ENCODE measurements around the gene GLTPD2. TPM values are rescaled to one million over a fixed set of nuclear protein-coding genes. Genes with fewer than 3 reads are reported as not detected.

The GLTPD2 gene
- total and polyA plus RNA-seq, 2 donors (not counting 1 experiment from before 2014, with no cell fraction given) = not detected

DNA sequence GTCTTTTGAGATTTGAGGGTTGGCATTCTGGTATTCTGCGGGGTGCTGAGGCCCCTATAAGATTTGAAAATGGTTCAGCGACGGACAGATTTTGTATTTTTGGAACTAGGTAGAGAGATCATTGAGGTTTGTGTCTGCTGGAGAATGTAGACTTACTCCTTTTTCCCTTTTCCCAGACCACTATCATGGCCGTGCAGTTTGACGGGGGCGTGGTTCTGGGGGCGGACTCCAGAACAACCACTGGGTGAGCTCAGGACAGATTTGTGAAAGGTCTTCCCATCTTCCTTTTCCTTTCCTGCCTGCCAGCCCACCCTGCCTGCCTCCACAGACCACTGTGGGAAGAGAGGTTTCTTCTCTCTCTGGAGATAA lies 7.8 kb downstream of the GLTPD2 start:
- WGBS (ENCODE audit: insufficient coverage) = 0% methylated on average over 5 of the region's 7 CpGs

More for the DNA sequence above, 7.8 kb downstream of the GLTPD2 start:
- peak overlapping the region; percentile 92 for H2AFZ ChIP-seq (ENCODE audit: insufficient read depth, low read depth, low read length, poor library complexity, severe bottlenecking)
- H3K9ac ChIP-seq (ENCODE audit: low read length) = peak overlapping the region; percentile 89
- TF ChIP-seq, protein P1, sequence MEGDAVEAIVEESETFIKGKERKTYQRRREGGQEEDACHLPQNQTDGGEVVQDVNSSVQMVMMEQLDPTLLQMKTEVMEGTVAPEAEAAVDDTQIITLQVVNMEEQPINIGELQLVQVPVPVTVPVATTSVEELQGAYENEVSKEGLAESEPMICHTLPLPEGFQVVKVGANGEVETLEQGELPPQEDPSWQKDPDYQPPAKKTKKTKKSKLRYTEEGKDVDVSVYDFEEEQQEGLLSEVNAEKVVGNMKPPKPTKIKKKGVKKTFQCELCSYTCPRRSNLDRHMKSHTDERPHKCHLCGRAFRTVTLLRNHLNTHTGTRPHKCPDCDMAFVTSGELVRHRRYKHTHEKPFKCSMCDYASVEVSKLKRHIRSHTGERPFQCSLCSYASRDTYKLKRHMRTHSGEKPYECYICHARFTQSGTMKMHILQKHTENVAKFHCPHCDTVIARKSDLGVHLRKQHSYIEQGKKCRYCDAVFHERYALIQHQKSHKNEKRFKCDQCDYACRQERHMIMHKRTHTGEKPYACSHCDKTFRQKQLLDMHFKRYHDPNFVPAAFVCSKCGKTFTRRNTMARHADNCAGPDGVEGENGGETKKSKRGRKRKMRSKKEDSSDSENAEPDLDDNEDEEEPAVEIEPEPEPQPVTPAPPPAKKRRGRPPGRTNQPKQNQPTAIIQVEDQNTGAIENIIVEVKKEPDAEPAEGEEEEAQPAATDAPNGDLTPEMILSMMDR (IDR thresholded peaks at IDR 0.05) = no peak
- no peak for TF ChIP-seq EZH2 (IDR thresholded peaks at IDR 0.05; ENCODE audit: borderline replicate concordance, insufficient read depth, low read depth, low read length, poor library complexity, severe bottlenecking)
- CTCF ChIA-PET = interaction anchor here (0.9 to 1.2 kb wide), 2 partner anchors 65 to 86 kb away, joined by 3 to 4 read pairs; partner anchors contain the start of genes ARRB2 and MED11
- Mint-ChIP-seq H3K27me3 (no peaks in the 10 kb centered on the region), H3K27ac (peak overlapping the region; percentile 97), H3K4me3 (peak overlapping the region; percentile 100), H3K4me1 (peaks cover 11% of the 10 kb centered on the region), H3K9me3 (ENCODE audit: insufficient read depth) (no peaks in the 10 kb centered on the region)
- intact Hi-C loops (cut with micrococcal nuclease) = loop anchor here (1.0 to 10.0 kb wide), 4 partner anchors 11 to 232 kb away; partner anchors contain the start of genes GGT6, MED11, MINK1 and PLD2
- peak overlapping the region; percentile 65 to 96 (median 86) for H3K4me3 ChIP-seq (ENCODE audit: control extremely low read depth in 1 of 5, extremely low read depth in 1 of 5, insufficient read depth in 1 of 5, low read depth in 2 of 5, low read length in 4 of 5)
- POLR2A ChIA-PET = interaction anchor here (1.0 kb wide), 1 partner anchor 11 kb away, joined by 8 read pairs; the partner anchor contains the start of gene PLD2
- ATAC-seq (ENCODE audit: low read depth) (no peak), DNase-seq (no peak)
- H3K9me3 ChIP-seq (ENCODE audit: control extremely low read depth in 1 of 3, control insufficient read depth in 2 of 3, insufficient read depth in 1 of 3, low read length in 2 of 3) = no peaks in the 10 kb centered on the region
- H4K20me1 ChIP-seq (ENCODE audit: control insufficient read depth, insufficient read depth, low read length, poor library complexity, severe bottlenecking) = no peaks in the 10 kb centered on the region
- H3K4me2 ChIP-seq (replicated peaks; ENCODE audit: low read depth, low read length, poor library complexity, severe bottlenecking) = peak overlapping the region; percentile 90
- peaks cover 6% of the 10 kb centered on the region for H3K79me2 ChIP-seq (ENCODE audit: control insufficient read depth, insufficient read depth, low read length)
- H3K27ac ChIP-seq (ENCODE audit: low read length in 2 of 2) = peak overlapping the region in 1 of 2 donors; percentile 68
- no peaks in the 10 kb centered on the region for H3K27me3 ChIP-seq (replicated peaks in 1 of 4; ENCODE audit: control extremely low read depth in 1 of 4, control insufficient read depth in 3 of 4, insufficient read depth in 4 of 4, low read length in 3 of 4)
- H3K4me1 ChIP-seq (ENCODE audit: control insufficient read depth in 2 of 2, insufficient read depth in 2 of 2, low read length in 2 of 2) = peaks cover 7 to 16% of the 10 kb centered on the region in 2 donors
- peaks cover 0 to 22% of the 10 kb centered on the region in 2 experiments for H3K36me3 ChIP-seq (replicated peaks in 1 of 2; ENCODE audit: control extremely low read depth in 1 of 2, control insufficient read depth in 1 of 2, extremely low read depth in 1 of 2, insufficient read depth in 2 of 2, low read length in 1 of 2)
